Fibroblast of the aortic adventitia (primary cell): ENCODE measurements around the gene ROCK1. TPM values are rescaled to one million over a fixed set of nuclear protein-coding genes. Genes with fewer than 3 reads are reported as not detected.
"Not testable (repeated sequence)": the region's sequence is repeated elsewhere in the genome, so short reads cannot be mapped to it uniquely, and the experiment has no call there.

Source experiments
- DNase-seq: peaks from one replicate; pipeline ENCODE4 v3.0.0-alpha.2; 2010; ENCODE audit warnings: low read depth
- H3K4me3 ChIP-seq: 2 replicates; pipeline ENCODE4 v1.5.1; 2011; ENCODE audit warnings: low read depth, mild to moderate bottlenecking, control low read depth, low read length, moderate library complexity
- total RNA-seq: library from RNA; depleted of rRNA; stranded (reverse); fragments of >200 nt; gene quantifications from 2 replicates; pipeline ENCODE4 v1.2.3, GENCODE V29; 2012; ENCODE audit warnings: low replicate concordance
- TF ChIP-seq, protein P1 (sequence below): IDR thresholded peaks from 2 replicates; pipeline ENCODE4 v1.5.1; 2011; ENCODE audit warnings: mild to moderate bottlenecking, low read length, control low read depth, inconsistent platforms; ENCODE audit not compliant: insufficient read depth

The ROCK1 gene
- total RNA-seq = 56.4 and 63.2 TPM in 2 replicates

DNA sequence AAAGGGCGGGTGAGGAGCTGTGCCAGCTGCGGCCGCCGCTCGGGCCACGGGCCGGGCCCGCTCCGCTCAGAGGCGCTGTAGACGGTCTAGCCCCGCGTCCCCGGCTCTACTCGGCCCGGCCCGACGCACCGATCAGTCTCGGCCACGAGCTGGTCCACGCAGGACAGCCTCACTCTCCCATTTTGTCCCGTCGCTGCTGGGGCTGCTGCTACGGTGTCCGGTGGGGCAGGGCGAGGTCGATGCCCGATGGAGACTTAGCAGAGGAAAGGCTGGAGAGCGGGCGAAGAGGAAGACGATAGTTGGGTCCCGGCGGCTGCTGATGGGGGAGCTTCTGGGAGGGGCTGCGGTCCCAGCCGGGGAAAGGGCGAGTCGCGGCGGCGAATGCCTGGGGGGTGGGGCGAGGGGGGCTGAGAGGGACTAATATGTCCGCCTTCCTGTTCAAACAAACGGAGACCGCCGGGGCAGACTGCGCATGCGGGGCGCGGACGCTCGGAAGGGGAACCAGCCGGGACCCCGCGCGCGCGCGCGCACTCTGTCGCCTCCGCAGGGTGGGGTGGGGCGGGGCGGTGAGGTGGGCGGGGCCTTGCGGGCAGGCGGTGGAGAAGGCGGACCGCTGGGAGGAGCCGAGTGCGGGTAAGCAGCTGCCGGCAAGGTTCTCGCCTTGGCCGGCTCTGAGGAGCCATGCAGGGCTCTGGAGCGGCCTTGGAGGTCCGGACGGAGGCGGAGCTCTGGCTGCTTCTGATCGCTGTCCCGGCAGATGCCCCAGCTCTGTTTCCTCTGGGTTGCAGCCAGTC lies at the start of gene ROCK1:
ROCK1 (minus strand) TSS at position 468 of the 794 bp plus-strand sequence. CDS start 903 bp downstream, outside the sequence.
- DNase-seq = peak; percentile 95
- peak within 1 kb of the TSS; percentile 95 for H3K4me3 ChIP-seq
- TF ChIP-seq, protein P1, sequence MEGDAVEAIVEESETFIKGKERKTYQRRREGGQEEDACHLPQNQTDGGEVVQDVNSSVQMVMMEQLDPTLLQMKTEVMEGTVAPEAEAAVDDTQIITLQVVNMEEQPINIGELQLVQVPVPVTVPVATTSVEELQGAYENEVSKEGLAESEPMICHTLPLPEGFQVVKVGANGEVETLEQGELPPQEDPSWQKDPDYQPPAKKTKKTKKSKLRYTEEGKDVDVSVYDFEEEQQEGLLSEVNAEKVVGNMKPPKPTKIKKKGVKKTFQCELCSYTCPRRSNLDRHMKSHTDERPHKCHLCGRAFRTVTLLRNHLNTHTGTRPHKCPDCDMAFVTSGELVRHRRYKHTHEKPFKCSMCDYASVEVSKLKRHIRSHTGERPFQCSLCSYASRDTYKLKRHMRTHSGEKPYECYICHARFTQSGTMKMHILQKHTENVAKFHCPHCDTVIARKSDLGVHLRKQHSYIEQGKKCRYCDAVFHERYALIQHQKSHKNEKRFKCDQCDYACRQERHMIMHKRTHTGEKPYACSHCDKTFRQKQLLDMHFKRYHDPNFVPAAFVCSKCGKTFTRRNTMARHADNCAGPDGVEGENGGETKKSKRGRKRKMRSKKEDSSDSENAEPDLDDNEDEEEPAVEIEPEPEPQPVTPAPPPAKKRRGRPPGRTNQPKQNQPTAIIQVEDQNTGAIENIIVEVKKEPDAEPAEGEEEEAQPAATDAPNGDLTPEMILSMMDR = no peak

DNA sequence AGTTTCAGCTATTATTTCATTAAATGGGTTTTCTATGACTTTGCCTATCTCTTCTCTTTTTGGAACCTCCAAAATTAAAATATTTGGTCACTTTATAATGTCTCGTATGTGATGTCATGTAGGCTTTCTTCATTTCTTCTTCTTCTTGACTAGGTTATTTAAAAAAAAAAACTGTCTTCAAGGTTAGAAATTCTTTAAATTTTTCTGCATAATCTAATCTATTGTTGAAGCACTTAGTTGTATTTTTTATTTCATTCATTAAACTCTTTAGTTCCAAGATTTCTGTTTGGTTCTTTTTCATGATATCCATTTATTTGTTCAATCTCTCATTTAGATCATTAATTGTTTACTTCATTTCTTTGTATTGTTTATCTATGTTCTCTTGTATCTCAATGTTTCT lies 43.8 kb upstream of the ROCK1 start:
- H3K4me3 ChIP-seq = no peak overlapping the region
- TF ChIP-seq, protein P1 = no peak
- no peak for DNase-seq

DNA sequence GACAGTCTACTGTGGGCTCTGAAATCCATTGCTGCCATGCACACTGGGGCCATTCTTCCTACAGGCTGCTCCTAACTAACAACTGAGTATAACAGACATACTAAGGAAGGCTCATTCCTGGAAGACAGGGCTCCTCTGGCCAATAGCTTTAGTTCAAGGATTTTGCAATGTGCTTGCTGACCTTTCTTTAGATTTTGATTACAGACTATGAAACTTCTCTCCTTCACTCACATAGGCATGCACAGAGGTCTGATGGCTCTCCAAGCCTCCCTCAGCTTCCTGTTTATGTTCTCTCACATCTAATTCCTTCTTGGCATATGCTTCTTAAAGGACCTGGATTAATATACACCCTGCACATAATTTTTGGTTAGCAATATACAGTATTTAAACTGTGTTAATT lies 34.4 kb upstream of the ROCK1 start:
- DNase-seq = no peak
- H3K4me3 ChIP-seq = no peak overlapping the region
- TF ChIP-seq, protein P1 = no peak

DNA sequence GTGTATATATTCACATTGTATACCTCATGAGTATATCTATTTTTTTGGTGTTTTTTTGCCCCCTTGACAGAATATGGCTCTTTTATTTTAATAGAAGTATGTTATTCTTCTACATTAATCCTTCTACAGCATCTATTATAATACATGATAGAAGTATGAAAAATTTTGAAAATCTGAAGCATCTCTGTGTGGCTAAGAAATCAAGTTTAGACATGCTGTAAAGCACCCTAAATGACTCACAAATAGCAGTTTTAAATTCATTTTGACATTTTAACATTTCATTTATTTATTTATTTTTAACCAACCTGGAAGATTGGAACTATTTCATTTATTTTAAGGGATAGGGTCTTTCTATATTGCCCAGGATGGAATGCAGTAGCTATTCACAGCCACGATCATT lies 33.8 kb upstream of the ROCK1 start:
- DNase-seq = no peak
- no peak overlapping the region for H3K4me3 ChIP-seq
- TF ChIP-seq, protein P1 = no peak

DNA sequence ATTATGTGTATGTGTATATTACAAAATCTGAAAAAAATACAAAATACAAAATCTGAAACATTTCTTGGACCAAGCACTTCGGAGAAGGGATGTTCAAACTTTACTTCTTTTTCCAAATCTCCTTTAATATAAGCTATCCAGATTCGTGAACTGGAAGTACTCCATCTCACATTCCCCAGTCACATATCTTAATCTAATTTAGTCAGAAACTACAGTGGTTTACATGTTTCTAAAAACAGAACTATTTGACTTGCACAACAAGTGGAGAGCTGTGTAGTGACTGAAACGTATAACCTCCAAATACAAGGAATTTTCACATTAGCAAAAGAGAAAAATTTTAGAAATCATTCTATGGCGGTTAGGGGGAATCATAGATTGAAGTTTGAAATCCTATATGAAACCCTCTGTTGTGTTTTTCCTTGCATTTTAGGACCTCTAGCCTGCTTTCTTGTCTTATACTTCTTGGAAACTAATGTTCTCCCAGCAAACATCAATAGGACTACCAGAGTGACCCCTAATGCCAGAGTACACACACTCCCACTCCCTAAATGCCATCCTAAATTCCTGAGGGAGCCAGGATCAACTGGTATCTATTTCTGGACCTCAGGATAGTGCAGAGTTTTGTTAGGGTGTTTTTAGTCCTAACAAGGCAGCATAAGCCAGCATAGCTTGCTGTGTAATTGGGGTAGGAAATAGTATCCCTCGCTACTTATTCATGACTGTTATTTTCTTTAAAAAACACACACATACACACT lies 30.2 kb upstream of the ROCK1 start:
- H3K4me3 ChIP-seq = no peak overlapping the region
- TF ChIP-seq, protein P1 = no peak
- peak; percentile 60 for DNase-seq

DNA sequence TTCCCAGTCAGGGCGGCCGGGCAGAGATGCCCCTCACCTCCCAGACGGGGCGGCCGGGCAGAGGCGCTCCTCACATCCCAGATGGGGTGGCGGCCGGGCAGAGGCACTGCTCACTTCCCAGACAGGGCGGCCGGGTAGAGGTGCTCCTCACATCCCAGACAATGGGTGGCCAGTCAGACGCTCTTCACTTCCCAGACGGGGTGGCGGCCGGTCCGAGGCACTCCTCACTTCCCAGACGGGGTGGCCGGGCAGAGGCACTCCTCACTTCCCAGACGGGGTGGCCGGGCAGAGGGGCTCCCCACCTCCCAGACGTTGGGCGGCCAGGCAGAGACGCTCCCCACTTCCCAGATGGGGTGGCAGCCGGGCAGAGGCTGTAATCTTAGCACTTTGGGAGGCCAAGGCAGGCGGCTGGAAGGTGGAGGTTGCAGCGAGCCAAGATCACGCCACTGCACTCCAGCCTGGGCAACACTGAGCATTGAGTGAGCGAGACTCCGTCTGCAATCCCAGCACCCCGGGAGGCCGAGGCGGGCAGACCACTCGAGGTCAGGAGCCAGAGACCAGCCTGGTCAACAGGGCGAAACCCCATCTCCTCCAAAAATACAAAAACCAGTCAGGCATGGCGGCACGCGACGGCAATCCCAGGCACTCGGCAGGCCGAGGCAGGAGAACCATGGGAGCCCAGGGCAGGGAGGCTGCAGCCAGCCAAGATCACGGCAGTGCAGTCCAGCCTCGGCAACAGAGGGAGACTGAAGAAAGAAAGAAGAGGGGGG lies 26.3 kb upstream of the ROCK1 start:
- DNase-seq, H3K4me3 ChIP-seq: not testable (repeated sequence)
